ENCODE results near the gene KNG1.

- TF ChIP-seq CTCF (IDR thresholded peaks at IDR 0.05; ENCODE audit: low read depth, low read length) (no peak), EZH2phosphoT487 (IDR thresholded peaks at IDR 0.05; ENCODE audit: low read depth) (no peak)
Observed at GRCh38 chr3:186750316-186750715, 33.2 kb downstream of the KNG1 start.
